GM23248 (cell line): ENCODE data around the gene KCNH2.

ENCODE experiments used
- EZH2 ChIP-seq: fragments of 200-600 bp; sonication (generic); IDR thresholded peaks from 2 replicates; pipeline ENCODE4 v1.6.1; 2018; ENCODE audit warnings: antibody characterized with exemption, mild to moderate bottlenecking; ENCODE audit not compliant: insufficient read depth, poor library complexity, severe bottlenecking
- EZH2phosphoT487 ChIP-seq: fragments of 200-600 bp; sonication (generic); IDR thresholded peaks from 2 replicates; pipeline ENCODE4 v1.6.1; 2018; ENCODE audit warnings: antibody characterized with exemption, moderate library complexity, mild to moderate bottlenecking, low read depth; ENCODE audit not compliant: insufficient read depth

DNA sequence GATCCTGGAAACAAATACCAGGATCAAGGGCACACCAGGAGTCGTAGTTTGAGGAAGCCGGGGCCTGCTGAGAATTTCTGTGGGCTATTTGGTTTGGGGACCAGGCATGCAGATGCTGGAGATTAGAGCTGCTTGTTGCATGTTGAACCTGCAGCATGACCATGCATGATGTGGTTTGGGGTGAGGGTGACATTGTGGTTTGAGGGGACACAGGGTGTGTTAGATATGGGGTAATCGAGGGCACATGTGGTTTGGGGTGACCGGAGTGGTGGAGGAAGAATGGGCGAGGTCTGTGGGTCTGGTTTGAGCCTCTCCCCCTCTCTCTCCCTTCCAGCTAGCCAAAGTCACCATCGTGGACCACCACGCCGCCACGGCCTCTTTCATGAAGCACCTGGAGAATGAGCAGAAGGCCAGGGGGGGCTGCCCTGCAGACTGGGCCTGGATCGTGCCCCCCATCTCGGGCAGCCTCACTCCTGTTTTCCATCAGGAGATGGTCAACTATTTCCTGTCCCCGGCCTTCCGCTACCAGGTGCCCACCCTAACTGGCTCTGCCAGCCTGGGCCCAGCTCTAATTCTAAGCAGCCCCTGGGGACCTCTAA lies 22.9 kb upstream of the KCNH2 start:
- no peak for TF ChIP-seq EZH2
- no peak for TF ChIP-seq EZH2phosphoT487
